Inflammatory macrophage treated with lipopolysaccharide for 1 hour (primary cell): ENCODE data around the gene DNAJC22.
"Not testable (repeated sequence)": the region's sequence is repeated elsewhere in the genome, so short reads cannot be mapped to it uniquely, and the experiment has no call there.

Source experiments
- DNase-seq, 2 donors: peaks; one replicate each; pipeline ENCODE4 v3.0.0-alpha.2; 2020 to 2022

The DNAJC22 gene

DNA sequence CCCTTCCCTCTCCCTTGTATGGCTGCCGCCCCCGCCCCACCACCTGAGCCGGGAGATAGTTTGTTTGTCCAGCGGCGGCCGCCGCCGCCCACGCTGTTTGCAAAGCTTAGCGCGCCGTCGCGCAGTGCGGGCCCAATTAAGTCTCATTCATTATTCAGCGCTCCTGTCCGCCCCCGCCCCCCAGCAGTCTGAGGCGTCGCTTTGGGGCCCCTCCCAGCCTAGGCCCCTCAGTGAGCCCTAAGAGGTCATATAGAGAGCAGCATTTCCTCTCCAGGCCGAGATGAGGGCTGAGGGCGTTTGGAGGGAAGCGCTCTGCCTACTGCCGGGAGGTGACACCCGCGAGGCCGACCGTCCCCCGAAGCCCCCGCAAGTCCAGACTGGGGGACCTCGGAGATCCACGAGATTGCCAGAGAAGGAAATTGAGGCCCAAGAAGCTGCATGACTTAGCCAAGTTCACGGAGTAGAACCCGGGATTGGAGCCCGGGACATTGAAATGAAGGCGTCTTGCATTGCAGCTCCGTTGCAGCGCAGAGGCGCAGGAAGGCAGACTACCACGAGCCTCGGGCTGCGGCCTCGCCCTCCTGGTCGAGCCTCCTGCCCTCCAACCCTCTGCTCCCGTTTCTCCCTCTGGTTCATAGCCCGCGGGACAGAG lies at the start of gene DNAJC22:
DNAJC22 (plus strand) TSS at position 230 of the 652 bp plus-strand sequence. CDS start 1,985 bp downstream, outside the sequence.
- DNase-seq, result no peak

DNA sequence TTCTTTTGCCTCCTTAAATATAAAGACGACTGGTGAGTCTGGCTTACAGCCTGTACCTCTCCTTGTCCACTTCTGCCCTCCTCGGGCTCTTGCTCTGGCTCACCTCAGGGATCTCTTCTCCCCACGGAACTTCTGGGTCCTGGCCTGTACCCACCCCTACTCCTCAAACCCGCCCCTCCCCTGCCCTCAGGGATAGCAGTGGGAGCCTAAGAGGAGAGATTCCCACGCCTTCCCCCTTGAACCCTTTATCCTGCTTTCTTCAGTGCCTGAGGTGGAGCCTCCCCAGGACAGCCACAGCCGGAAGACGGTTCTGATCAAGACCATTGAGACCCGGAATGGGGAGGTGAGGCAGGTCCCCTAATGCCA lies 49.0 kb upstream of the DNAJC22 start:
- no peak for DNase-seq

DNA sequence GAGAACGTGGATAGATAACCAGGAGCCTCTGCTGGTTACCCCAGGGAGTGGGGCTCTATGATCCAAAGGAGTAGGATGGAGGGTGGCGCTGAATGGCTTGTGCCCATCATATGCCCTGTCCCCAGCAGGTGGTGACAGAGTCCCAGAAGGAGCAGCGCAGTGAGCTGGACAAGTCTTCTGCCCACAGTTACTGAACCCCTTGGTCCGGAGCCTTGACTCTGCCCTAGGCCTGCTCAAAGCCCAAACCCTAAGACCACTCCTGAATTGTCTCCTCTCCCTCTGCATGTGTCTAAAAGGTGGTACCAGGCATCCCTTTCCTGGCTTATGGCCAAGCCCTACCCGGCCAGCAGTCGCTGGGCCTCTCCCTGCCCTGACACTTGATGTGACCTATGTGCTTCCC lies 48.5 kb upstream of the DNAJC22 start:
- DNase-seq, result peak; percentile 24 to 47

DNA sequence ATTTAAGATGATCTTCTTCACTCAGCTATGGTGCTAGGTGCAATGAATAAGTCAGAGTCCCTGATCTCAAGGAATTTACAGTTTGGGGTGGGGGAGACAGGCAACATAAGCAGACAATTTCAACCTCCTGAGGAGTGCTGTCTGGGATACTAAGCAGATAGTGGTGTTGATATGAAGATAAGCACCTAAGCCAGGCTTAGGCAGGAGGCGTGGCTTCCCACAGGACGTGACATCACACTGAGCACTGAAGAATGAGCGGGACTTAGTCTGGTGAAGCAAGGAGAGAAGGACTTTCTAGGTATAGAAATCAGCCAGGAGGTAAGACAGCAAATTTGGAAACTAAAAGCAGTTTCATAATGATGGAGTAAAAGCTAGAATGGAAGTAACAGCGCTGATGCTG lies 44.9 kb upstream of the DNAJC22 start:
- no peak for DNase-seq

DNA sequence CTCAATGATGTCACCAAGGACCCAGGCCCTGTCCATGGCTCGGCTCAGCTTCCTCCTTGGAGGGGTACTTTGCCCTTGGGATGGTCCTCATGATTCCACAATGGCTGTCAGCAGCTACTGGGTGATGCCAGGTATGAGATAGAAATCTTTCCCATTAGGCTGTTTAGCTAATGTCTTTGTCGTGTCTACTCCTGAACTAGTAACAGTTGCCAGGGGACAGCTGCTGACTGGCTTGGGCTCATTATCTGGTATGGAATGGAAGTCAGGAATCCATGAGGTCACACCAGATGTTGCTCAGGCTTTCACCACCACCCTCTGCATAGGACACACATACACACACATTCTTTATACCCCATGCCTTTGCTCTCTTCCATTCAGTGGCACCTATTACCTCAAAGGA lies 42.5 kb upstream of the DNAJC22 start:
- DNase-seq, result no peak

DNA sequence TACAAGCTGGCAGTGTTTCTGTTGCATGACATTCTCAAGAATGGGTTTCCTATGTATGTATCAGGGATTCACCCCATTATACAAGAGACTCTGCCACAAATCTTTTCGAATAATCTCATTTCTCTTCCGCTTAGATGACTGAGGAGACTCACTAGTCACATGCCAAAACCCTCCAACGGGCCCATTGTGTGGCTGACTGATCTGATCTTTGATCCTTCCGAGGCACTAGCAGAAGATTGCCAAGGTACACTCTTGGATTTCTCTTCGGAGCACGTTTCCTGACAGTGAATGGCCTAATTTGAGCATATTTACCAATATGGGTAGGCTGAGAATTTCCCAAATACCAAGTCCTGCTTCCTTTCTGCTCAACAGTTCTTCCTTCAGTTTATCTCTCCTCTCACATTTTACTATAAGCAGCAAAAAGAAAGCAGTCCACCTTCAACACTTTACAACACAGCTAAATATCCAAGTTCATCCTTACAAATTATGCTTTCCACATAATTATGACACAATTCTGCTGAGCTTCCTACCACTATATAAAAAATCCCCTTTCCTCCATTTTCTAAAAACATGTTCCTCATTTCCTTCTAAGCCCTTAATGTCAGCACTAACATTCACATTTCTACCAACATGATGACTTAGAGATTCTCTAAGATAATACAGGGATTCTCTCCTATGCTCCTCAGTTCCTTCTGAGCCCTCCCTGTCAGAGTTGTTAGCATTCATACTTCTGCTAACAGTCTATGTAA lies 40.8 kb upstream of the DNAJC22 start:
- DNase-seq, result peak; percentile 71 to 80

DNA sequence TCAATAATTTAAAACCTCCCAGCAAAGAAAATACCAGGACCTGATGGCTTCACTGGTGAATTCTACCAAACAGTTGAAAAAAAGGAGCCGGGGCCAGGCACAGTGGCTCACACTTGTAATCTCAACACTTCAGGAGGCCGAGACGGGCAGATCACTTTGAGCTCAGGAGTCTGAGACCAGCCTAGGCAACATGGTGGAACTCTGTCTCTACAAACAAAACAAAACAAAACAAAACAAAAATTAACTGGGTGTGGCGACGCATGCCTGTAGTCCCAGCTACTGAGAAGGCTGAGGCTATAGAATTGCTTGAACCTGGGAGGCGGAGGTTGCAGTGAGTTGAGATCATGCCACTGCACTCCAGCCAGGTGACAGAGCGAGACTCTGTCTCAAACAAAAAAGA lies 37.3 kb upstream of the DNAJC22 start:
- DNase-seq, result no peak

DNA sequence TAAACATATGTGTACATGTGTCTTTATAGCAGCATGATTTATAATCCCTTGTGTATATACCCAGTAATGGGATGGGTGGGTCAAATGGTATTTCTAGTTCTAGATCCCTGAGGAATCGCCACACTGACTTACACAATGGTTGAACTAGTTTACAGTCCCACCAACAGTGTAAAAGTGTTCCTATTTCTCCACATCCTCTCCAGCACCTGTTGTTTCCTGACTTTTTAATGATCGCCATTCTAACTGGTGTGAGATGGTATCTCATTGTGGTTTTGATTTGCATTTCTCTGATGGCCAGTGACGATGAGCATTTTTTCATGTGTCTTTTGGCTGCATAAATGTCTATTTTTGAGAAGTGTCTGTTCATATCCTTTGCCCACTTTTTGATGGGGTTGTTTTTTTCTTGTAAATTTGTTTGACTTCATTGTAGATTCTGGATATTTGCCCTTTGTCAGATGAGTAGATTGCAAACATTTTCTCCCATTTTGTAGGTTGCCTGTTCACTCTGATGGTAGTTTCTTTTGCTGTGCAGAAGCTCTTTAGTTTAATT lies 36.2 kb upstream of the DNAJC22 start:
- not testable (repeated sequence) for DNase-seq

DNA sequence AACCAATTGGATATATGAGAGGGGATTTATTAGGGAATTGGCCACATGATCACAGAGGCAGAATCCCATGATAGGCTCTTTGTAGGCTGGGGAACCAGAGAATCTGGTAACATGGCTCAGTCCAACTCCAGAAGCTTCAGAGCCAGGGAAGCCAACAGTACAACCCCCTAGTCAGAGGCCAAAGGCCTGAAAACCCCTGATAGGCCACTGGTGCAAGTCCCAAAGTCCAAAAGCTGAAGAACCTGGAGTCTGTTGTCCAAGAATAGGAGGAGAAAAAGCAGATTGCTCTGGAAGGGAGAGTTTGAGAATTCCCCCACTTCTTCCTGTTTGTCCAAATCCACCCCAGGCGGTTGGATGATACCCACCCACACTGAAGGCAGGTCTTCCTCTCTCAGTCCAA lies 31.9 kb upstream of the DNAJC22 start:
- DNase-seq, result peak in 1 of 2 donors; percentile 56

DNA sequence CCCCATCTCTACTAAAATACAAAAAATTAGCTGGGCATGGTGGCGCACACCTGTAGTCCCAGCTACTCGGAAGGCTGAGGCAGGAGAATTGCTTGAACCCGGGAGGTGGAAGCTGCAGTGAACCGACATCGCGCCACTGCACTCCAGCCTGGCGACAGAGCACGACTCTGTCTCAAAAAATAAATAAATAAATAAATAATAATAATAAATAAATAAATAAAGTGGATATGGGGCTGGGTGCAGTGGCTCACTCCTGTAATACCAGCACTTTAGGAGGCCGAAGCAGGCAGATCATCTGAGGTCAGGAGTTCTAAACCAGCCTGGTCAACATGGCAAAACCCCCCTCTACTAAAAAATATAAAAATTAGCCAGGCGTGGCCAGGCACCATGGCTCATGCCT lies 29.6 kb upstream of the DNAJC22 start:
- DNase-seq, result not testable (repeated sequence)

DNA sequence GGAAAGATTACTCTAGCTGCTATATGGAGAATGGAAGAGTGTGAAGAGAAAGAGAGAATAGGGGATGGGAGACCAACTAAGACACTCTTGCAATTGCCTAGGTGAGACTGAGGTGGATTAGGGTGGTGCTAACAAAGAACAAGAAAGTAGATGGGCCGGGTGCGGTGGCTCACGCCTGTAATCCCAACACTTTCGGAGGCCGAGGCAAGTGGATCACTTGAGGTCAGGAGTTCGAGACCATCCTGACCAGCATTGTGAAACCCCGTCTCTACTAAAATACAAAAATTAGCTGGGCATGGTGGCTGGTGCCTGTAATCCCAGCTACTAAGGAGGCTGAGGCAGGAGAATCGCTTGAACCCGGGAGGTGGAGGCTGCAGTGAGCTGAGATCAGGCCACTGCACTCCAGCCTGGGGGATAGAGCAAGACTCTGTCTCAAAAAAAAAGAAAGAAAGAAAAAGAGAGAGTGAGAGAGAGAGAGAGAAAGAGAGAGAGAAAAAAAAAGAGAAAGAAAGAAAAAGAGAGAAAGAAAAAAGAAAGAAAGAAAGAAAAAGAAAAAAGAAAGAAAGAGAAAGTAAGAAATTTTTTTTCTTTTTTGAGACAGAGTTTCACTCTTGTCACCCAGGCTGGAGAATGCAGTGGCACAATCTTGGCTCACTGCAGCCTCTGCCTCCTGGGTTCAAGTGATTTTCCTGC lies 26.1 kb upstream of the DNAJC22 start:
- not testable (repeated sequence) for DNase-seq

DNA sequence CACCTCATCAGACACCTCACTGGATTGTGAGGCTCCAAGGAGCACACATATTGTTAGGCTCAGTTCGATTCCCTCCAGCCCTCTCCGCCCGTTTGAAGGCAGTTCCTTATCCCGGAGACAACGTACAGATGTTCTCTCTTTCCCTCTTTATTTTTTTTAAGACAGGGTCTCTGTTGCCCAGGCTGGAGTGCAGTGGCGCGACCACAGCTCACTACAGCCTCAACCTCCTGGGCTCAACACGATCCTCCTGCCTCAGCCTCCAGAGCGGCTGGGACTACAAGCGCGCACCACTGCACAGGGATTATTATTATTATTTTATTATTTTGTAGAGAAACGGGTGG lies 24.4 kb upstream of the DNAJC22 start:
- DNase-seq, result no peak

DNA sequence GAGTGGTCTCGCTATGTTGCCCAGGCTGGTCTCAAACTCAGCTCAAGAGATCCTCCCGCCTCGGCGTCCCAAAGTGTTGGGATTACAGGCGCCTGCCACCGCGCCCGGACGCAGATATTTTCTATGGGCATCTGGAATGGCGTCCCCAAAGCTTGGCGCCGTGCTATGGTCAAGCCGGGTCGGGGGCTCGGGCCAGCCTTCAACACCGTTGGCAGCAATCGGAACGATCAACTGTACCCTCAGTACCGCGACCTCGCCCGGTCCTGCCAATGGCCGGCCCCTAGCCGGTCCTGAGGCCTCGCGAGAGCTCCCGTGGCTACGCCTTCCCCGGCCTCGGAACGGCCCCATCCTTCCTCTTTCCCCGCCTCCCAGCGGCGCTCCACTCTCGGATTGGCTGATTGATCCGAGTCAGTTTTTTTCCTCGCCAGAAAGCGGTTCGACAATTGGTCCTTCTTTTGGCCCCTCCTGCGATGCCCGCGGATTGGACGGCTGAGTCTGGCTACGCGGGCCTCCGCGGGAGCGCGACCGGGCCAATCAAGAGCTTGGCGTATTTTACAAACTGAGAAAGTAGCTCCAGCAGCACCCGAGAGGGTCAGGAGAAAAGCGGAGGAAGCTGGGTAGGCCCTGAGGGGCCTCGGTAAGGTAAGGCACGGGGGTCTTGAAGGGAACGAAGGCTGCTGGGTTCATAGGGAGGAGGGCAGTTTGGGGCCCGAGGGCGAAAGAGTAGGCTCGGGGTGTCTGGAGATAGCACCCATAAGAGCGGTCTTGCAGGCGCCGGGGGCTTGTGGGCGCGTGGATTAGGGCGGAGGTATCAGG lies 23.8 kb upstream of the DNAJC22 start, which contains the start of gene TROAP:
TROAP (plus strand) TSS at position 548 of the 816 bp plus-strand sequence. CDS start 354 bp downstream, outside the sequence.
- peak; percentile 98 to 99 for DNase-seq

DNA sequence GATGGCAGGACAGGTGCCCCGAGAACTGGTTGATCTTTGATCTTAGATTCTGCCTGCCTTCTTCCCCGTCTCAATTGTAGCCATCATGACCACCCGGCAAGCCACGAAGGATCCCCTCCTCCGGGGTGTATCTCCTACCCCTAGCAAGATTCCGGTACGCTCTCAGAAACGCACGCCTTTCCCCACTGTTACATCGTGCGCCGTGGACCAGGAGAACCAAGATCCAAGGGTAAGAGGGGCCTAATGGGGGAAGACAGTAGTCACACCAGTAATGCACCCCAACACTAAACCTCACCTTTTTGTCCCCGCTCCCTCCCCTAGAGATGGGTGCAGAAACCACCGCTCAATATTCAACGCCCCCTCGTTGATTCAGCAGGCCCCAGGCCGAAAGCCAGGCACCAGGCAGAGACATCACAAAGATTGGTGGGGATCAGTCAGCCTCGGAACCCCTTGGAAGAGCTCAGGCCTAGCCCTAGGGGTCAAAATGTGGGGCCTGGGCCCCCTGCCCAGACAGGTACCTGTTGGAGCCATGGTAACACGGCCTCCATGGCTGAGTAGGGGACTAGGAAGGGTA lies 23.1 kb upstream of the DNAJC22 start:
- DNase-seq, result no peak

DNA sequence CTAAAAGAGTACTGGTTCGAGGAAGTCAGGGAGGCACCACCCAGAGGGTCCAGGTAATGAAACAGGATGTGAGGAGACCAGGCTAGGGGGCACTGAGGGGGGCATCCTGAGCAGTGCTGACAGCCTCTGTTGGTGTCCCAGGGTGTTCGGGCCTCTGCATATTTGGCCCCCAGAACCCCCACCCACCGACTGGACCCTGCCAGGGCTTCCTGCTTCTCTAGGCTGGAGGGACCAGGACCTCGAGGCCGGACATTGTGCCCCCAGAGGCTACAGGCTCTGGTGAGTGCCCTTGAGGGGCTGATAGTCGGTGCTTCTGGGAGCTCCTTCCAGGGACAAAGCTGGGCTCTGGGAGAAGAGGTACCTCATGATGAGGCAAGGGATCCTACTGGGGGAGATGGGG lies 21.1 kb upstream of the DNAJC22 start:
- DNase-seq, result no peak

DNA sequence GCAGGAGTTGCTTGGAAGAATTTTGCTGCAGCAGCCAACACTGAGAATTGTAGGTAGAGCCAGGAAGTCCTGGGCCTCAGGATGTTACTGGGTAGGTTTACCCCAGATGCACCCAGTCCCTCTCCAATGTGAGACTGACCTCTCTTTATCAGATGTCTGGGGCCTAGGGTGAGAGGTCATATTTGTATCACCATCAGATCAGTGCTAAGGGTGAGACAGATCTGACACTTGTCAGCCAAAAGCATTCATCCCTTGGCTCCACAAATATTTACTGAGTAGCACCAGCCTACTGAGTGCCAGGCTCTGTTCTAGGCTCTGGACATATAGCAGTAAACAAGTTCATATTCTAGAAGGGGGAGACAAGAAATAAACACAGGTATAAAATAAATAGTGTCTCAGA lies 19.3 kb upstream of the DNAJC22 start:
- no peak for DNase-seq

DNA sequence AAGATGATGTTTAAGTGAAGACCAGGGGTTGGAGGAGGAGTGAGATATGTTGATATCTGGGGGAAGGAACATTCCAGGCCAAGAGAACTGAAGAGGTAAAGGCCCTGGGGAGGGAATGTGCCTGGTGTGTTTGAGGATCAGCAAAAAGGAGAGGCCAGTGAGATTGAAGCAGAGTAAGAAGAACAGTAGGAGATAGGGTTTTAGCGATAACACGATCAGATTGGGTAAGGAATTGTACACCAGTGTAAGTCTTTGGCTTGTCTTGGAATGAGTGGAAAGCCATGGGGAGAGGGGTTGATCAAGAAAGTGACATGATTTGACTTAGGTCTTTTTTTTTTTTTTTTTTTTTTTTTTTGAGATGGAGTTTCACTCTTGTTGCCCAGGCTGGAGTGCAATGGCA lies 18.8 kb upstream of the DNAJC22 start:
- no peak for DNase-seq

DNA sequence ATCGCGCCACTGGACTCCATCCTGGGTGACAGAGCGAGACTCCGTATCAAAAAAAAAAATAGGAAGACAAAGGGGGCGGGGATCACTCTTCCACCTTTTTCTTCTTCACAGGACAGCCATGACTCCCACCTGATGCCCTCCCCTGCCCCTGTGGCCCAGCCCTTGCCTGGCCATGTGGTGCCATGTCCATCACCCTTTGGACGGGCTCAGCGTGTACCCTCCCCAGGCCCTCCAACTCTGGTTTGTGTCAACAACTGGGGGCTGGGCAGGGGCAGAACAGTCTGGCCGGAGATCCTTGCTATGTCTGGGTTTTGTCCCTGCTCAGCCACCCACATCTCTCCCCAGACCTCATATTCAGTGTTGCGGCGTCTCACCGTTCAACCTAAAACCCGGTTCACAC lies 17.9 kb upstream of the DNAJC22 start:
- no peak for DNase-seq

DNA sequence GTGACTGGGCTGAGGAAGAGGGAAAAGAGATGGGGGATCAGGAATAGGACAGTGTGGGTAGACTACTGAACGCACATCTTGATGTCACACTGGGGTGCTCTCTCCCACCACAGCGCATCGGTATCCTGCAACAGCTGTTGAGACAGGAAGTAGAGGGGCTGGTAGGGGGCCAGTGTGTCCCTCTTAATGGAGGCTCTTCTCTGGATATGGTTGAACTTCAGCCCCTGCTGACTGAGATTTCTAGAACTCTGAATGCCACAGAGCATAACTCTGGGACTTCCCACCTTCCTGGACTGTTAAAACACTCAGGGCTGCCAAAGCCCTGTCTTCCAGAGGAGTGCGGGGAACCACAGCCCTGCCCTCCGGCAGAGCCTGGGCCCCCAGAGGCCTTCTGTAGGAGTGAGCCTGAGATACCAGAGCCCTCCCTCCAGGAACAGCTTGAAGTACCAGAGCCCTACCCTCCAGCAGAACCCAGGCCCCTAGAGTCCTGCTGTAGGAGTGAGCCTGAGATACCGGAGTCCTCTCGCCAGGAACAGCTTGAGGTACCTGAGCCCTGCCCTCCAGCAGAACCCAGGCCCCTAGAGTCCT lies 16.6 kb upstream of the DNAJC22 start:
- no peak for DNase-seq

DNA sequence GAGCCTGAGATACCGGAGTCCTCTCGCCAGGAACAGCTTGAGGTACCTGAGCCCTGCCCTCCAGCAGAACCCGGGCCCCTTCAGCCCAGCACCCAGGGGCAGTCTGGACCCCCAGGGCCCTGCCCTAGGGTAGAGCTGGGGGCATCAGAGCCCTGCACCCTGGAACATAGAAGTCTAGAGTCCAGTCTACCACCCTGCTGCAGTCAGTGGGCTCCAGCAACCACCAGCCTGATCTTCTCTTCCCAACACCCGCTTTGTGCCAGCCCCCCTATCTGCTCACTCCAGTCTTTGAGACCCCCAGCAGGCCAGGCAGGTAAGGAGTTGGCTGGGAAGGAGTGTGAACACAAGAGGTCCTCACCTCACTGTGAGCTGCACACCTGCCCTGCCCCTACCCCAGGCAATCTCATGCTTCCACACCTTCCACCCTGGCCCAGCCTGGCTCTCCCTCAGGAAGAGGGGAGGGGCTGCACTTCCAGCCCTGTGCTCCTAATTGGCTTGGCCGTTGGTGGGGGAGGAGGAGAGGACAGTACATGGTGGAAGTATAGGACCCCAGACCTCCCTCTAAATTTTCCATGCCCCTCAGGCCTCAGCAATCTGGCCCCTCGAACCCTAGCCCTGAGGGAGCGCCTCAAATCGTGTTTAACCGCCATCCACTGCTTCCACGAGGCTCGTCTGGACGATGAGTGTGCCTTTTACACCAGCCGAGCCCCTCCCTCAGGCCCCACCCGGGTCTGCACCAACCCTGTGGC lies 15.9 kb upstream of the DNAJC22 start:
- no peak for DNase-seq
